ENCODE results near the gene GTPBP3. TPM values are rescaled to one million over a fixed set of nuclear protein-coding genes. Genes with fewer than 3 reads are reported as not detected.
A peak's percentile ranks its signal among the peaks of the same experiment; 100 is the strongest.

Gene GTPBP3
- total and polyA plus RNA-seq, 4 donors: 11.5 to 31.5 (median 18.1) TPM

- H3K4me1 ChIP-seq (ENCODE audit: control insufficient read depth, insufficient read depth, low read length): peaks cover 67% of the 10 kb centered on the region
- no peak overlapping the region for H3K27ac ChIP-seq (ENCODE audit: low read depth, low read length)
- H3K27me3 ChIP-seq (ENCODE audit: control insufficient read depth, insufficient read depth, low read length): no peaks in the 10 kb centered on the region
- H3K36me3 ChIP-seq (ENCODE audit: control insufficient read depth, insufficient read depth, low read length): peaks cover 21% of the 10 kb centered on the region
- 96% methylated on average over 8 of the region's 8 CpGs for WGBS (ENCODE audit: insufficient coverage)
- no peak overlapping the region for H3K4me3 ChIP-seq (ENCODE audit: low read depth, low read length)
- no peaks in the 10 kb centered on the region for H3K9me3 ChIP-seq (ENCODE audit: control insufficient read depth, insufficient read depth, low read length)
- DNase-seq (ENCODE audit: low read depth in 4 of 6, low spot score in 6 of 6): no peak
These were observed 29.4 kb upstream of the GTPBP3 start for GRCh38 chr19:17307876-17308377.

DNA sequence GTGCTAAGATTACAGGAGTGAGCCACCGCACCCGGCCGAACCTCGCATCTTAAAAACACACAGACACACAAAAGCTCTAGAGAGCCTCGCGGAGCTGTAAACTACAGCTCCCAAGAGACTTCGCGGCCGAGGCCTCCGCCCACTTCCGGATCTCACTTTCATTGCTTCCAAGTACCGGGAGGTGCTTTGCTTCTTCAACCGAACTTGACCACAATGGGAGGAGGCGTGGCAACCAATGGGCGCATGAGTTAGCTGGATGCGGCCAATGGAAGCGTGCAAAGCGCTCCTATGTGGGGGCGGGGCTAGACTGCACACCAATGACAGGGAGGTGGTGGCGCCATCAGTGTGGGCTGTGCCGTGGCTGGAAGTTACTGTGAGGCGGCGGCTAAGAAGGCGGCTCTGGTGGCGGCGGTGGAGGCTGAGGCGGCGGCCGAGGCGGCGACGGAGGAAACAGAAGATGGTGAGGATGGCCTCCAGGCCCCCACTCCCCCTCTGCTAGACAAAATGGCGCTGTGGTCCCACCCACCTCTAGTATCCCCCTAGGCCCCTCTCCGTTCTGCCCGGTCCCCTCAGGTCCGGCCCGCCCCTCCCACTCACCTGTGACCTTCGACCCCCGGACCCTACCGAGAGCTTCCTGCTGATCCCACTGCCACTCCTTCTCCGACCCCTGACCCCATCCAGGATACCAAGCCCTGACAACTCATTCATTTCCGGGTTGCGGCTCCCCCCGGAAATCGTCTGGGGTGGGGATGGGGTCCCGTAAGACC is 28.0 kb upstream of the GTPBP3 start, which contains the start of gene DDA1:
DDA1 (plus strand) TSS at position 366 of the 767 bp plus-strand sequence; CDS start at position 458, 92 bp downstream.
- Histone ChIP-seq H3K36me3 (ENCODE audit: control insufficient read depth, insufficient read depth, low read length) (peaks cover 35% of the 10 kb centered on the region), H3K27ac (ENCODE audit: low read depth, low read length) (peak within 1 kb of the TSS; percentile 20), H3K4me1 (ENCODE audit: control insufficient read depth, insufficient read depth, low read length) (peaks cover 56% of the 10 kb centered on the region), H3K9me3 (ENCODE audit: control insufficient read depth, insufficient read depth, low read length) (no peaks in the 10 kb centered on the region), H3K4me3 (ENCODE audit: low read depth, low read length) (peak within 1 kb of the TSS; percentile 87), H3K27me3 (ENCODE audit: control insufficient read depth, insufficient read depth, low read length) (no peaks in the 10 kb centered on the region)
- WGBS (ENCODE audit: insufficient coverage): 0% methylated on average over 38 of the region's 46 CpGs
- DNase-seq (ENCODE audit: low read depth in 4 of 6, low spot score in 6 of 6): peak; percentile 96 to 100 (median 100)

DNA sequence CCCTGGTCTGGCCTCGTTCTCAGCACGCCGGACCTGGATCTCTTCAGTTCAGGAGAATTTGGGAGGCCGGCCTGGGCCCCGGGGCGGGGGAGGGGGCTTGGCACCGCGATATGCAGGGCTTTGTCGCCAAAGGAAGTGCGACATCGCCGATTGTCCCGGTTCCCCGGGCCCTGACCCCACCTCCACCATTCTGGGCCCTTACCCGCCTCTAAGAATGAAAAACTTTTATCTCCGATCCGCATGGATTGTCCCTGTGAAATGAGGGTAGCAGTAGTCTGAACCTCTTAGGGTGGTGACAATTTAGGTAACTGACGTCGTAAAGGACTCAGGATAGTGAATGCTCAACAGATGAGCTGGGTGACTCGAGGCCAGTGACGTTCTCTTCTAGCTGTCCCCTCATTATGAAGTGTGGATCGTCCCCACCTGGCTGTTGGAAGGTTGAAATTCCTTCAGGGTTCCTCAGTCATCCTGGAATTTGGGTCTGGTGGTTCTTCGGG is 27.3 kb upstream of the GTPBP3 start:
- DNase-seq (ENCODE audit: low read depth in 4 of 6, low spot score in 6 of 6): no peak
- Histone ChIP-seq H3K4me1 (ENCODE audit: control insufficient read depth, insufficient read depth, low read length) (peaks cover 49% of the 10 kb centered on the region), H3K27me3 (ENCODE audit: control insufficient read depth, insufficient read depth, low read length) (no peaks in the 10 kb centered on the region), H3K4me3 (ENCODE audit: low read depth, low read length) (peak overlapping the region; percentile 87), H3K36me3 (ENCODE audit: control insufficient read depth, insufficient read depth, low read length) (peaks cover 40% of the 10 kb centered on the region), H3K27ac (ENCODE audit: low read depth, low read length) (peak overlapping the region; percentile 20), H3K9me3 (ENCODE audit: control insufficient read depth, insufficient read depth, low read length) (no peaks in the 10 kb centered on the region)
- 2% methylated on average over 13 of the region's 23 CpGs for WGBS (ENCODE audit: insufficient coverage)

DNA sequence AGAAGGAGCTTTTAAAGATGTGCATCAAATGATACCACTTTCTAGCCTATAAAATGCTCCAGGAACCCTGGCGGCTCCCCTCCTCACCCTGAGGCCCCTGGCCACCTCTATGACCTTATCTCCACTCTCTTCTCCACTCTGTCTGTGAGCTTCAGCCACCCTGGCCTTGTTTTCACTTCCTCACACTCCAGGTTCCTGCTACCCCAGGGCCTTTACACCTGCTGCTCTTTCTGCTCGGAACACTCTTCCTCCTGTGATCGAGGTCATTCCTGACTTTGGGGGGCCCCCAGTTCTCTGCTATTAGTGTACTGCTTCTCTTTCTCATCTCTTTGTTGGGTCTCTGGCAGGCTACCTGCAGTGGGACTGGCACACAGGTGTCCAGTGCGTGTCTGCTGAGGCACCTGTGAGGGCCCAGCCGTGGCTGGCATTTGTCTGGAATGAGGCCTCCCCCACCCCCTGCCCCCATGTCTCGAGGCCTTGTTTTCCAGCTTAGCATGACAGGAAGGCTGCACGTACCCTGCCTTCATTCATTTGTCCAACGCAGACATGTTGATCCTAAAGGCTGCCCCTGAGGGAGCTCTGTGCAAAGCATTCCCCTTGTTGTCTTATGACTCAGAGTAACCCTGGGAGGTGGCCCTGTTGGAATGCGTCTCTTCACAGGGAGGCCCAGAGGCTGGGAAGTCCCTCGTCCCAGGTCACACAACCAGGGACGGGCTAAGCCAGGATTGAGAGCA is 25.7 kb upstream of the GTPBP3 start:
- no peaks in the 10 kb centered on the region for H3K9me3 ChIP-seq (ENCODE audit: control insufficient read depth, insufficient read depth, low read length)
- DNase-seq (ENCODE audit: low read depth in 4 of 6, low spot score in 6 of 6): no peak
- H3K4me1 ChIP-seq (ENCODE audit: control insufficient read depth, insufficient read depth, low read length): peaks cover 37% of the 10 kb centered on the region
- H3K27ac ChIP-seq (ENCODE audit: low read depth, low read length): no peak overlapping the region
- WGBS (ENCODE audit: insufficient coverage): 80% methylated on average over 11 of the region's 11 CpGs
- peaks cover 53% of the 10 kb centered on the region for H3K36me3 ChIP-seq (ENCODE audit: control insufficient read depth, insufficient read depth, low read length)
- no peaks in the 10 kb centered on the region for H3K27me3 ChIP-seq (ENCODE audit: control insufficient read depth, insufficient read depth, low read length)
- no peak overlapping the region for H3K4me3 ChIP-seq (ENCODE audit: low read depth, low read length)

DNA sequence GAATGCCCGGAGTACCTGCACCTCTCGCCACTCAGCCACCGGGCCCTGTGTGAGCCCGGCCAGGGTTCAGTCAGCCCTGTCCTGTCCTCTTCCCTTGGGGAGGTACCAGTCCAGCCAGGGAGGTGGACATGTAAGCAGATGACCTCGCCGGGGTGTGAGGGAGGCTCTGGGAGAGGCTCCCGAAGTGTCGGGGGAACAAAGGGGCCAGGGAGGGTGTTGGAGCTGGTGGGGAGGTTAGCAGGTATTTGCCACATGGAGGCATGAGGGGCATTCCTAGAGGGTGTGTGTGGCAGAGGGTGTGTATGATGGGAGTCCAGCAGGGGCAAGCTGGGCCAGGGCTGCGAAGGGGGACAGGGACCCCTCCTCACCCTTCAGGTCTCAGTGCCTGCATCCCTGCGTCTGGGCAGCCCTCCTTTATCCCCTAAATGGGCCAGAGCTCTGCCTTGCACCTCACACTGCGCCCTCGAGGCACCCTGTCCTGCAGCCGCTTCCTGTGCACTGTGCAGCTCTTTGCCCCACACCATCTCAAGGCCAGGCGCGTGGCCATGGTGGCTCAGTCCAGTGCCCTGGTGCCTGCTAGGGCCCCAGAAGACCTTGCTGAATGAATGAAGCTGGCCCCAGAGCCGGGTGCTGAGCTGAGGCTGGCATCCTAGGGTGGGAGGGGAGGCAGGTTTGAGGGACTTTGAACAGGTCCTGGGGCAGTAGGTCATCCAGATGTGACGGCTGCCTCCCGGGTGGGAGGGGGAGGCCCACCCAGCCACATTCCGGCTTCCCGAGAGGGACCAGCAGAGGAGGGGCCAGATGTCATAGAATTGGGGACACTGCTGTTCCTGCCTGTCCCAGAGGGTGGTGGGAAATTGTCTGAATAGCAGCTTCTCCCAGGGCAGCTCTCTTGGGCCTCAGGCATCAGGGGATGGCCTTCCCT is 24.9 kb upstream of the GTPBP3 start:
- Histone ChIP-seq H3K27me3 (ENCODE audit: control insufficient read depth, insufficient read depth, low read length) (no peaks in the 10 kb centered on the region), H3K36me3 (ENCODE audit: control insufficient read depth, insufficient read depth, low read length) (peaks cover 61% of the 10 kb centered on the region), H3K4me1 (ENCODE audit: control insufficient read depth, insufficient read depth, low read length) (peaks cover 28% of the 10 kb centered on the region), H3K9me3 (ENCODE audit: control insufficient read depth, insufficient read depth, low read length) (no peaks in the 10 kb centered on the region), H3K27ac (ENCODE audit: low read depth, low read length) (no peak overlapping the region), H3K4me3 (ENCODE audit: low read depth, low read length) (no peak overlapping the region)
- WGBS (ENCODE audit: insufficient coverage): 92% methylated on average over 20 of the region's 20 CpGs
- DNase-seq (ENCODE audit: low read depth in 4 of 6, low spot score in 6 of 6): no peak

DNA sequence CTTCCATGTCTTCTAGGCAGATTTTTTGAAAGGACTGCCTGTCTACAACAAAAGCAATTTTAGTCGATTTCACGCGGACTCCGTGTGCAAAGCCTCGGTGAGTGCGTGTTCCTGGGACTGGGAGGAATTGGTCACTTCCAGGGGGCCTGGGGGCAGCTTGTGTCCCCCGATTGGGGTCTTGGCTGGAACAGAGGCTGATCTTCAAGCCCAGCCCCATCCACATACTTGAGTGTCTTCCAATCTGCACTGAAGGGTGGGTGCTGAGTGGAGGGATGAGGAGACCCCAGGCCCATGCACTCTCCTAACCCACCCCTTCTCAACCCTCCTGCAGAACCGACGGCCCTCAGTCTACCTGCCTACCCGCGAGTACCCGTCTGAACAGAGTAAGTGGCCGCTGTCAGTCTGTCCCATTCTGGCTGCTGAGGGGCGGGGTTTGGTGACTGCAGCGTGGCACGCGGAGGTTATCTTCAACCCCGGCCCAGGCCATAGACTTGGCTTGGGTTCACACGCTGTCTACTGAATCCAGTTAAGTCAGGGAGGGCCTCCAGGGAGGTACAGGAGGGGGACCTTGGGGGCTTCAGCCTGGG is 23.3 kb upstream of the GTPBP3 start:
- WGBS (ENCODE audit: insufficient coverage): over 99% methylated on average over 18 of the region's 19 CpGs
- no peak overlapping the region for H3K27ac ChIP-seq (ENCODE audit: low read depth, low read length)
- H3K27me3 ChIP-seq (ENCODE audit: control insufficient read depth, insufficient read depth, low read length): no peaks in the 10 kb centered on the region
- H3K4me3 ChIP-seq (ENCODE audit: low read depth, low read length): no peak overlapping the region
- H3K9me3 ChIP-seq (ENCODE audit: control insufficient read depth, insufficient read depth, low read length): no peaks in the 10 kb centered on the region
- H3K4me1 ChIP-seq (ENCODE audit: control insufficient read depth, insufficient read depth, low read length): peaks cover 23% of the 10 kb centered on the region
- peaks cover 75% of the 10 kb centered on the region for H3K36me3 ChIP-seq (ENCODE audit: control insufficient read depth, insufficient read depth, low read length)
- DNase-seq (ENCODE audit: low read depth in 4 of 6, low spot score in 6 of 6): no peak

GRCh38 chr19:17318966-17319365 is 18.4 kb upstream of the GTPBP3 start:
- no peak for DNase-seq (ENCODE audit: low read depth in 4 of 6, low spot score in 6 of 6)
- no peaks in the 10 kb centered on the region for H3K9me3 ChIP-seq (ENCODE audit: control insufficient read depth, insufficient read depth, low read length)
- H3K27ac ChIP-seq (ENCODE audit: low read depth, low read length): no peak overlapping the region
- no peak overlapping the region for H3K4me3 ChIP-seq (ENCODE audit: low read depth, low read length)
- no peaks in the 10 kb centered on the region for H3K27me3 ChIP-seq (ENCODE audit: control insufficient read depth, insufficient read depth, low read length)
- WGBS (ENCODE audit: insufficient coverage): 96% methylated on average over 5 of the region's 6 CpGs
- peaks cover 86% of the 10 kb centered on the region for H3K36me3 ChIP-seq (ENCODE audit: control insufficient read depth, insufficient read depth, low read length)
- H3K4me1 ChIP-seq (ENCODE audit: control insufficient read depth, insufficient read depth, low read length): peaks cover 20% of the 10 kb centered on the region

DNA sequence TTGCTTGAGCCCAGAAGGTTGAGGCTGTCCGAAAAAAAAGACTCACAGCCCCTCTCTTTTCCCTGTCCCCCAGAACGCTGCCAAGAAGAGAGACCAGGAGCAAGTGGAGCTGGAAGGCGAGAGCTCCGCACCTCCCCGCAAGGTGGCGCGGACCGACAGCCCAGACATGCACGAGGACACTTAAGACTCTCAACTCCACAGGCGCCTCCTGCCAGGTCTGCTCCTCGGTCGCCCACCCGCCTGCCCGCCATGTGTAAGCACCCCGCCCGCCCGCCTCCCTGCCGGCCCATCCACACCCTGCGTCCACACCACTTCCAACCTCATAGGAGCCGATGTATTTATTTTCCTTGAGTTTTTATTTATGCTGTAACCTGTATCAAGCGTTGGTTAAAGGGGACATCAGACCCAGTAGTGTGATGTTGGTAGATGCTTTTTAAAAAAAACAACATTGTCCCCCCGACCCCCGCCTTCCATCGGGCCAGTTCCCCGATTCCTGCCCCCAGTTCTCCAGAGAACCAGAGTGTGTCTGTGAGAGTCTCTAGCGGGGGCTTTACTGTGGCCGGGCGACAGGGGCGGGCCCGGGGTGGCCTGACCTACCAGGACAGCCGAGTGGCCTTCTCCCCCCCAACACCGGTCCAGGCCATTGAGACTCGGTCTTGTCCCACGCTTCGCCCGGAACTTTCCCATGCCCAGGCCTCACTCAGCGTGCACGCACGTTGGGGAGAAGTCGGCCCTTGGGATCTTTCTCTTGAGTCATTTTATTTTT is 17.7 kb upstream of the GTPBP3 start:
- Histone ChIP-seq H3K27ac (ENCODE audit: low read depth, low read length) (no peak overlapping the region), H3K9me3 (ENCODE audit: control insufficient read depth, insufficient read depth, low read length) (no peaks in the 10 kb centered on the region), H3K4me3 (ENCODE audit: low read depth, low read length) (no peak overlapping the region), H3K36me3 (ENCODE audit: control insufficient read depth, insufficient read depth, low read length) (peaks cover 85% of the 10 kb centered on the region), H3K27me3 (ENCODE audit: control insufficient read depth, insufficient read depth, low read length) (no peaks in the 10 kb centered on the region), H3K4me1 (ENCODE audit: control insufficient read depth, insufficient read depth, low read length) (peaks cover 26% of the 10 kb centered on the region)
- 96% methylated on average over 29 of the region's 40 CpGs for WGBS (ENCODE audit: insufficient coverage)
- no peak for DNase-seq (ENCODE audit: low read depth in 4 of 6, low spot score in 6 of 6)

All from spinal cord (tissue), 10 donors.